NCI-H748 treated with DMSO at 0.1 percent for 48 hours (cell line): ENCODE measurements around the gene RBM17.
"Not testable (repeated sequence)": the region's sequence is repeated elsewhere in the genome, so short reads cannot be mapped to it uniquely, and the experiment has no call there.

Experiments used
- DNase-seq: peaks from one replicate; lab custom pipeline; 2025; lab: John Stamatoyannopoulos, UW

Gene RBM17

DNA sequence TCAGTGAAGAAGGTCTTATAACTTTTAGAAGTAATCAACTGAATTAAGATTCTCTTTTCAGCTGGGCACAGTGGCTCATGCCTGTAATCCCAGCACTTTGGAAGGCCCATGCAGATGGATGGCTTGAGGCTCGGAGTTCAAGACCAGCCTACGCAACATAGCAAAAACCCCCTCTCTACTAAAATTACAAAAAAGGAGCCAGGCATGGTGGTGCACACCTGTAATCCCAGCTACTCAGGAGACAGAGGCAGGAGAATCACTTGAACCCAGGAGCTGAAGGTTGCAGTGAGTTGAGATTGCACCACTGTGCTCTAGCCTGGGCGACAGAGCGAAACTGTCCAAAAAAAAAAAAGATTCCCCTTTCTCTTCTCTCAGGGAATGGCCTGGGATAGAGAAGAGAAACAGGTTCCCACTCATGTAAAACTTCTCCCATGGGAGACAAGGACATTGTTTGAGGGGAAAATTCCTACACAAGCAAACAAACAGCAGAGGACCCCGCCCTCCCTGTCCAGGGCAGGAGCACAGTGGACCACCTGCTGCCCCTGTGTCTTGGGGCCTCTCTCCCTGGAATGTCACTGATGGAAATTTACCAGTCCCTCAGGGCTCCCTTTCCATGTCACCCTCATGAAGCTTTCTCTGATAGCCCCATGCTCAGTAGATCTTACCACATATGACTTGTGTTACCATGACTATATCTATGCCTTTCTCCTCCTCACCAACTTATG lies 32.3 kb upstream of the RBM17 start:
- no peak for DNase-seq

DNA sequence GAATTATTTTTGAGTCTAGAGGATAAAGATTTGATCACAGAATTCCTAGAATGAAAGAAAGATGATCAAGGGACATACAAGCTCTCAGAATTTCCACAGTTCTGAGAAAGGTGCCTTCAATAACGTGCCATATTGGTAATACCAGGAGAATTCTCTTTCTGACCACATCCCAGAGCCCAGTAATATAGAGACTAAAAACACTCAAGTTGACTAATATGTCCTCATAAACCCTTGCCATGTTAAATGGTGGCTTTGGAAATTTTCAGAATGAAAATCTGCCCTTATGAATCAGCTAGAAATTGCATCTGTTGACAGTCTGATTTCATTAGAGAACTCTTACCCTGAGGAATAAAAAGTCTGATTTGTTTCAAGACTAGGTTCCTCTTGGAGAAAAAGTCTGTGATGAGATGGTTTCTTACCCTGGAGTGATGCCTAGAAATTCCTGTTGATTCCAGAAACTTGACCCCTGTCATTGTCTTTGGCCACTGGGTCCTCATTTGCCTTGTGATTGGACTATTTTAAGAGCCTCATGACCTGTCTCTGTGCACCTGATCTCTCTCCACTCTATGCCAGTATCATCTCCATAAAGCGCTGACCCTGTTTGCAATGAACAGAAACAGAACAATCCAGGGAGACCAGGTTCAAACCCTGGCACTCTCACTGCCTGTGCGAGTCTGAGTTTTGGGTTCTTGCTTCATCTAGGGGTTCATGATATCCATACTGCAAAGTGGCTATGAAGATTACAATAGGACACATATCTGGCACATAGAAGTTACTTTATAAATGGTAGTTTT lies 30.0 kb upstream of the RBM17 start:
- DNase-seq = no peak

DNA sequence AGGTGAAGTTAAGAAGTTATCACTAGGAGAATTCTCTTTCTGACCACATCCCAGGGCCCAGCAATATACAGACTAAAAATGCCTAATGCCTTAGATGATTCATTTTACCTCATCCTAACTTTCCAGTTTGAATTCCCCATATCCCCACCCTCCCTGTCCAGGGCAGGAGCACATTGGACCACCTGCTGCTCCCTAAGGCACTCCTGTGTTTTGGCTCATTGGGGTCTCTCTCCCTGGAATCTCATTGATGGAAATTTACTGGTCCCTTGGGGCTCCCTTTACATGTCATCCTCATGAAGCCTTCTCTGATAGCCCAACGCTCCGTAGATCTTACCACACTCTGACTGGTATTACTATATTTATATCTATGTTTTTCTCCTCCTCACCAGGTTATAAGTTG lies 29.3 kb upstream of the RBM17 start:
- no peak for DNase-seq

DNA sequence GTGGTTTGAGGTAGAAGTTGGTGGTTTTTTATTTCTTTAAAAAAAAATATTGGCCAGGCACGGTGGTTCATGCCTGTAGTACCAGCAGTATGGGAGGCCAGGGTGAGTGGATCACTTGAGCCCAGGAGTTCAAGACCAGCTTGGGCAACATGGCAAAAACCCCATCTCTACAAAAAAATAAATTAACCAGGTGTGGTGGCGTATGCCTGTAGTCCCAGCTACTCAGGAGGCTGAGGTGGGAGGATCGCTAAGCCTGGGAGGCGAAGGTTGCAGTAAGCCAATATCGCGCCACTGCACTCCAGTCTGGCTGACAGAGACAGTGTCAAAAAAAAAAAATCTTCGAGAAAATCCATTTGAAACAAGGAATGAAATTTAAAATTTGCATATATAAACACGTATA lies 27.8 kb upstream of the RBM17 start:
- DNase-seq = no peak

DNA sequence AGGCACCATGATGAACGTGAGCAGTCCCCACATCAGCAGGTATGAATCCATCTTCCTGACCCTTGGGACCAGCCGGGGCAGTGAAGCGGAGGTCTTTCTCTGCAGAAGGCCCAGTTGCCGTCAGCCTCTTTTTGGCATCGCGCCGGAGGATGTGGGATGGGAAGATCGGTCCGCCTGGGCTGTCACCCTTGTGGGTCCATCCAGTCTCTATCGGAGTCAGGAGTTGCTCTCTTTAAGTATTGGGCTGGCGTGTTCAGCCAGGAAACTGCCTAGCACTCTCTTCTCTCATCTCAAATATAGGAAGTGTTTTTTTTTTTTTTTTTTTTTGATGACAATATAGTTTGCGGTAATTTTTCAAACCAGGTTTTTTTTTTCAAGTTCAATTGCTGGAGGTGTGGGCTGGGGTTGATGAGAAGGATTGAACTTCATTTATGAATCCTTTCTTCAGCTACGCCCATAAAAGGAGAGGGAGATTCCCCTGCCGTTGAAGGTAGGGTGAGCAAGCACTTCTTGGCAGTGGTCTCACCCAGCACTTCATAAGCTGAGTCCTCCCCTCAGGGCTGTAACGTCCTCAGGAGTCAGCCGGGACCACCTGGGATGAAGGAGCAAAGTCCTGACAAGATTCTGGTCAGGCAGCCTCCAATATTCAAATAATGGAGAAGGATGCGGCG lies 26.6 kb upstream of the RBM17 start, which contains the start of gene IL2RA:
Gene IL2RA, minus strand, starts transcription at position 267 of the 671 bp plus-strand sequence. Its CDS starts 216 bp downstream, at position 51.
- DNase-seq = no peak

DNA sequence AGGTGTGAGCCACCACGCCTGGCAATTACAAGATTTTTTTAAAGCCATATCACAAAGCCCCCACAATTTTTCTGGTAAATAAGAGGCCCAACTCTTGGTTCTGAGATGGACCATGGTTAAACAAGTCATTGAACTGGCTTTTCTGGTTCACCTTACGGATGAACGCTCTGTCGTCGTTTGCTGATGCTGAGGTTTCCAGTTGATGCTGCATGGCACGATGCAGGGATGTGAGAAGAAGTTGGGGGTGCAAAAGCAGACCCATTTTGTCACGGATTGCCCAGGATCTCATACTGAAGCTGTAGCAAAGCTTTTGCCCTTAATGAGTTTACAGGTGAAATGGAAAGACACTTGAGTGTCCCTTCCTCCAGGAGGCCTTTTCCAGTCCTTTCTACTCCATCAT lies 24.7 kb upstream of the RBM17 start:
- no peak for DNase-seq

DNA sequence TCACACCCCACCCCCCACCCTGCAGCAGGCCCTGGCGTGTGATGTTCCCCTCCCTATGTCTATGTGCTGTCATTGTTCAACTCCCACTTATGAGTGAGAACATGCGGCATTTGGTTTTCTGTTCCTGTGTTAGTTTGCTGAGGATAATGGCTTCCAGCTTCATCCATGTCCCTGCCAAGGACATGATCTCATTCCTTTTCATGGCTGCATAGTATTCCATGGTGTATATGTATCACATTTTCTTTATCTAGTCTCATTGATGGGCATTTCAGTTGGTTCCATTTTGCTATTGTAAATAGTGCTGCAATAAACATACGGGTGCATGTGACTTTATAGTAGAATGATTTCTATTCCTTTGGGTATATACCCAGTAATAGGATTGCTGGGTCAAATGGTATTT lies 24.1 kb upstream of the RBM17 start:
- not testable (repeated sequence) for DNase-seq

DNA sequence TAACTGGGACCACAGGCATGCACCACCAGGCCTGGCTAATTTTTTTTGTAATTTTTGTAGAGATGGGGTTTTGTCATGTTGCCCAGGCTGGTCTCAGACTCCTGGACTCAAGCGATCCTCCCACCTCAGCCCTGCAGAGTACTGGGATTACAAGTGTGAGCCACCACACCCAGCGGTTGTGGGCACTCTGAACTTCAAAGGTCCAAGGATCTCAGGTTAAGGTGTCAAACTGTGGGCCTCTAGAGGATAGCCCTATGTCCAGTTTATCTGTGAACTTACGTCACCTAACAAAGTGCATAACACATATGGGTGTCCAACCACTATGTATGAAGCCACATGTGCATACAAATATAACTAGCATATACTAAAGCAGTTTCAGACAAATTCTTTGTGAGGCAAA lies 23.4 kb upstream of the RBM17 start:
- DNase-seq = no peak

DNA sequence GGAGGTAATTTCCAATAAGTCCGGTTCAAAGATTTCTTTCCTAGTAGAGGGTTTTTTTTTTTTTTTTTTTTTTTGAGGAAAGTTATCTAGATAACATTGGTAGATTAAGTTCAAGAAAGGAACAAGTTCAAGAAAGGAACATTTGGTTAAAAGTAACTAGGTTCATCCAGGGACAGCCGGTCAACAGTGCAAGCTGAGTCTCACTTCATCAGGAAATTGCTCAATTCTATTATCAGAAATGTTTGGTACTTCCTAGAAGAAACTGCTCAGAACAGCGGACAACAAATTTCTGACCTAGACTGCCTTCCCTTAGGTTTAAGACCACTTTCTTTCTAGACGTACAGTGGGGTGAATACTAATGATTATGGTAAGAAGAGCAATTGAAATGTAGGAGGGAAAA lies 23.0 kb upstream of the RBM17 start:
- DNase-seq = no peak

DNA sequence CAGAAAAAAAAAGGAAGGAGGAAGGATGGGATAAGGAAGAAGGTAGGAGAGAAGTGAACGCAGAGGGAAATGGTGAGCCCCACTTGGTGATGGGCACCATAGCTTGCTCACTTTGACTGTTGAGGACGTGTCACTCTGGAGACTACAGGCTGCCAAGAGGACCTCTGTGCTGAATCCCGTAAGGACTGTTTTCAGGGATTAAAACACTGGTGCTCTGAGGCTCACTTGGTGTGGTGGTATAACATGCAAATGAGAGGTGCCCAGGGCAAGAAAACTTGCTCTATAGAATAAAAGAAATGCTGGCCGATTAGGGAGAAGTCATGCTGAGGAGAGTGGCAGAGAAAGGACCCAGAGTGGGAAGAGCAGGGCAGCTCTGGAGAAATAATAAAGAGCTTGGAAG lies 21.4 kb upstream of the RBM17 start:
- DNase-seq = no peak

DNA sequence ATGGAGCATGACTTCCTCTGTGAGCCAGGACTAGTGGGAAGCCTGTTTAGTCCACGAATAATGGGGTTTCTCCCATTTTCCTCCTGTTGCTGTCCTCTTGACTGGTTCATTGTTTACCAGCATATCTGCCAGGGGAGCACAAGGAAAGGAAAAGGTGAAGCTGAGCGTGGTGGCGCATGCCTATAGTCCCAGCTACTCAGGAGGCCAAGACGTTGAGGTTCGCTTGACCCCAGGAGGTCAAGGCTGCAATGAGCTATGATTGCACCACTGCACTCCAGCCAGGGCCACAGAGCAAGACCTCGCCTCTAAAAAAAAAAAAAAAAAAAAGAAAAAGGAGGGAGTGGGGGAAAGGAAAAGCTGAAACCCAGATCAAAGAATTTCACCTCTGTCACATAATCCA lies 20.8 kb upstream of the RBM17 start:
- DNase-seq = no peak

DNA sequence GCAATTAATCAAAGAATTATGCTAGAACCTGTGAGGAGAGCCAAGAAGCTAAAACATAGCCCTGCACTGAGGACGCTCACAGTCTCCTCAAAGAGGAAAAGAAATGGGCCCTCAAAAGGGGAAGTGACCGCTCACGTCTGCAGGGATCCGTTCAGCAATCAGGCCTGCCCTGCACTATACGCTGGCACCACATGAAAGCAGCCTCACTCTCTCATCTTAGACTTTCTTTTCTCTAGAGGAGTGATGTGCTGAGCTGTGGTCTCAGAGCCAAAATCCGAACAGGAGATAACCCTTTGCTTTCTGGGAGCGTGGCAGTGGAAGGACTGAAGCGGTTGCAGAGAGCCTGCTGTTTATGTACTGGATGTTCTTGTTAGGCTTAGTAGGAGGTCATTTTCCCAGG lies 20.4 kb upstream of the RBM17 start:
- DNase-seq = no peak

DNA sequence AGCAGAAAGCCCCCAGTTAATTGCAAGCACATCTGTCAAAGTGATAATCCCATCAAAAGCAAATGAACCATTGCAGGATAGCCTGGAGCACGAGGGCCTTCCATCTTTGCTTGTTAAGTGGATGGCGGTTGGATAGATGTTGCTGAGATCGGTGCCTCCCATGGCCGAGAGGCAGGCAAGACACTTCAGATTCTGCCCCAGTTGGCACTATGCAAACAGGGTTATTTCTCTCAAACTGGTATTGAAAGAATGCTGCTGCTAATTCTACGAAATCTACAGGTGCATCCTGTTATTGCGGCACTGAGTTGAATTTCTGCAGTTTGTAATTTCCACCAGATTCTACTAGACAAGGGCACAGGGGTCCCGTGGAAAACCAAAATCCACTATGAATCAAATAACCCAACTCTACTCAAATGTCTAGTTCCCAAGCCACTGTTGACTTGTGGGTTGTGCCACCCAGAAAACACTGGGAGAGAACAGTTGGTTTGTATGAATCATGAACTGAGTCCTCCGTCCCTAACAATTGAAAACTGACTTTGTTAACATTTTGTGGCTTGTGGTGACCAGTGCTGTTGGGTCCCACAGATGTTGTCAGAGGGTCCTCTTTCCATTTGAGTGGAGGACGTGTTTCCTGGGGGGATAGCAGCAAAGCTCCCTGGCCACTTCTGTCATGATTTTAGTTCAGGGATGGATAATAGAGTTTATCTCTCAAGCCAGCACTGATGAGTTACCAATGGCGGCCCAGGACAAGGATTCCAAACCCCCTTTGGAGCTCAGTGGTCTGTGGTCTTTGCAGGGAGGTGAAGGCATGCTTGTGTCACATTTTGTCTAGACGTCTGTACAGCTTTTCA lies 19.5 kb upstream of the RBM17 start:
- no peak for DNase-seq

DNA sequence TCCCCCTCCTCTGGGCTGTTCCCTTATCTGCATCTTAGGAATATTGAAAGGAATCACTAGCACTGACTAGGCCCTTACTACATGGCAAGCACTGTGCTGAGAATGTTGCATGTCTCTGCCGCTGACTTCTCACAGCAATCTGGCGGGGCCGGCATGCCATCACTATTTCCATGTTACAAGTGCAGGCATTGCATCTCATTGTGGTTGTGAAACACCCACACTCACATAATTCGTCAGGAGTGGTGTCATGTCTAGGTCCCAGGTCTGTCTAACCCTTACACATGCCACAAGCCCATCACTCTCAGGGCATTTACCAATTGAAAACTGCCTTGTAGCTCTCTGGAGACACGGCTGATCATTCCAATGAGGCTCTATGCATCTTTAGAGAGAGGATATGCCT lies 18.2 kb upstream of the RBM17 start:
- DNase-seq = no peak

DNA sequence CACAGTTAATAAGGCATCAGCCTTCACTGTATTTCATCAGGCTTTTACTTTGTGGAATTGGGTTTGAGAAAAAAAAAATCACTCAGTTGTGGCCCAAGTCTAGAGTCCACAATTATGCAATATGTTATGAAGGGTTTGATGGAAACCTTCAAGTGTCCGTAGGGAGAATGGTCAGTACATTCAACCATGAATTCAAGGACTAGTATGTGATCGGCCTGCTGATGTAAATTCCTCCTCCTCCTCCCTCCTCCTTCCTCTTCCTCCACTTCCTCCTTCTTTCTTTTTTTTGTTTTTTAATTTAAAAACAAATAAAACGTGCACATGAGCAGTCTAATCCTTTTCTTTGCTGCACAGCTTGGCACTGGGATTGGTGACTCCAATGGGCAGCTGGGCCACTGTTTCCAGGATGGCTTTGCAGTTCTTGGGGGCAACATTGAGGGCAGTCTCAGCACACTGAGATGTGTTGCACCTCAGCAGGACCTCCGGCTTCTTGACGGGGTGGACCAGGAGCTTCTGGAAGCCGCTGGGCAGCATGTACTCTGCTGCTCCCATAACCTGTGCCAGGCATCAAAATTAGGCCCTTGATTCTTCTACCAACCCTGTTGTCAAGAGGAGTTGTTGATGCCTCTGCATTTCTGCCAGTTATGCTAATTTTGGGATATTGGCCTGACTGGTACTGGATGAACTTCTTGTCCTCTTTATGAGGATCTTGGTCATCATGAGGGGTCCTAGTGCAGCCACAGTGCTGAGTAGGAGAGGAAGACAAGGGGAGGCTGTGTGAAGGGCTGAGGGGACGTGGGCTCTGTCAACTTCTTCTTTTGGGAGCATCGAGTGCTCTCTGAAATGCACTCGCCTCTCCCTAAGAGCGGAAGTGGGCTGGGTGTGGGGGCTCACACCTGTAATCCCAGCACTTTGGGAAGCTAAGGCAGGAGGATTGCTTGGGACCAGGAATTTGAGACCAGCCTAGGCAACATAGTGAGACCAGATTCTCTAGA lies 17.4 kb upstream of the RBM17 start:
- no peak for DNase-seq

DNA sequence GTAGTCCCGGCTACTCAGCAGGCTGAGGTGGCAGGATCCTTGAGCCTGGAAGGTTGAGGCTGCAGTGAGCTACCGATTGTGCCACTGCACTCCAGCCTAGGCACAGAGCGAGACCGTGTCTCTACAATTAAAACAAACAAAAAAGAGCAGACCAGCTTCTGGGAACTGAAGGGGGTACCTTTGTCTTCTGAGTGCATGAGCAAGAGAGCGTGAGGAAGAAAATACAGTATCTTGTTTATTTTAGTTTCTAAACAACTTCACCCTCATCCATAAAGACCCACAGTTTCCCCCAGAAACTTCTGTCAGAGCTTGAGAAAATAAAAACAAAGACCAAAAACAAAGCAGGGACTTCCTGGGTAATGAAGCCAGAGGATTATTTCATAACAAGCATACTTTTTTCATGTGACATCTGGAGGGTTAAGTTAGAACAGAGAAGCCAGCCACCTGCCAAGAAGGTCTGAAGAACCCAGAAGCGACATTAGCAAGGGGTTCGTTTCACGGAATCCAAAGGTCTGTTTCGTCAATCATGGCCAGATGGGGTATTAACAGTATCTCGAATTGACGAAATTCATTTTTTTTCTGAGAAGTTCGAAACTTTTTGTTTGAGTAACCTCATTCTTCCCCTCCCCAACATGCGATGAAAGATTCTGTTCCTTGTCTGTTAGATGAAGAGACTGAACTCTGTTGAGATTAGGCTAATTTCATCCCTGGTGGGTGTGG lies 16.5 kb upstream of the RBM17 start:
- no peak for DNase-seq

DNA sequence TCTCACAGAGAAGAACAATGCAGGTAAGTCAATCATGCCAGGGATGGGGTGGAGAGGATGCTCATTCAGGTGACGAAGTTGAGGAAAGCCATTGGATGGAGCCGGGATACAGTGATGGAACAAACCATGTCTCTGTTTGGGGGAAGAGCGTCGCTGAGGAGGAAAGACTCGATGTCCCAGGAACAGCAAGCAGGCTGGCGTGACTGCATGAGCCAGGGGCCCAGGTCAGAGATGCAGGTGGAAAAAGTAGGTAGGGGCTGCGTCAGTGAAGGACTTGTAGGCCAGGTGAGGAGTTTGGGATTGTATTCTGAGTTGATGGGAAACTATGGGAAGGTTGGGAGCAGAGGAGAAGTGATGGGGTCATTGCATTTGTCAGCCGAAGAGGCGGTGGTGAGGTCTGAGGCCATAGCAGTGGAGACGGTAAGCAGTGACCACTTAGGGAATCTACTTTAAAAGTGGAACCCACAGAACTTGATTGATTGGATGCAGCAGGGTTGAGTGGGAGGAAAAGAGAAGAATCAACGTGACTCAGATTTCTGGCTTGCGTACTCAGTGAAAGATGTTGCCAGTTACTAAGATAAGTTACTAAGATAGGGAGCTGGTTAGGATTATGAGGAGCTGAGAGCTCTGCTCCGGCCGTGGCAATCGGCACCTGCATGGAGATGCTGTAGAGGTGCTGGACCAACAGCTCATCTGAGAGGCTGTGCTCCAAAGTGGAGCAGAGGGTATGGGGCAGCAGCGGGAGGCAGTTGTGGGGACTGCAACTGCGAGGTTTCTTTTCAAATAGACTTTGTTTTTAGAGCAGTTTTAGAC lies 14.1 kb upstream of the RBM17 start:
- DNase-seq = no peak

DNA sequence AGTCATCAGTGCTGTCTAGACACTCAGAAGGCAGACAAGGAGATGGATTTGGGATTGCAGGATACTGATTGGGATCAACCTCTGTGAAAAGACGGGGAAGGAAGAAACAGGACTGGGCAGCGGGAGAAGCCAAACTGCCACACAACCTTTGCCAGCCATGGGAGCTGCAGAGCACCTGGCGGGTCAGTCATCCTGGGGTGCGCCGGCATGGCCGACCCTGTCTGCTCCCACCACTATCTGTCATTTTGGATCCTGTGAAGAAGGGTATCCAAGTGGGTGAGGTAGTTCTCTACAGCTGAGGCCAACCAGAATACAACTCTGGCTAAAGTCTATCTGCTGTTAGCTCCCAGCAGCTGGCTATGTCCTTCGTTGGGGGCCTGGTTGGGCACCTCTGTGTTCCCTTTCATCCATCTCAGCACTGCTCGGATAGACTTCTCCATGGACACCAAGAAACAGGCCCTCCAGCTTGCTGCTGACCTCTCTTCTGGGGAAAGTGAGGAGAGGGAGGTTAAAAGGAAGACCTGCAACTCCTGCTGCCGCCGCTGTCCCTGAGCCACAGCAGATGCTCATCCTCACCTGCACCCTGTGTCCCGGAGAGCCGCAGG lies 11.7 kb upstream of the RBM17 start:
- no peak for DNase-seq

DNA sequence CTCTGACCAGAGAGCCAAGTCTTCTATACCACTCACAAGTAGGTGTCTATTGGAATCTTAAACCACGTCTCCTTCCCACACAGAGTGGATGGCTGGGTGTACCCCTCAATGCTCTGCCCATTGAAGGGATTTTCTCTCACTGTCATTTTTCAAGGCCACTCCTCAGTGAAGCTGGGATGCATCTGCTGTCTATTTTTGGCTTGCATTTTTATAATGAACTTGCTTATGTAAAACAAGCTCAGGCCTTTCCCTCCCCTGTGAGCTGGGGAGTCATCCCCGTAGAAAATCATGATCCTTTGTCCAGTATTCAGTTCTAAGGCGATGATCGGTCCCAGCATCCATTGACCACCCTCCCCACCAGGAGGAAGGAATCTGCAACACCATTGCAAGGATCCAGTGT lies 9.8 kb upstream of the RBM17 start:
- no peak for DNase-seq
